OCI-LY1 (cell line): ENCODE data around the gene CLEC19A.

Experiments used
- H2AFZ ChIP-seq: fragments of 200-600 bp; sonication (generic), shearing (Covaris generic); 2 replicates; pipeline ENCODE4 v1.6.0; 2014; ENCODE audit warnings: antibody characterized with exemption, mild to moderate bottlenecking, low read length
- H3F3A ChIP-seq: fragments of 200-600 bp; sonication (generic), shearing (Covaris generic); 2 replicates; pipeline ENCODE4 v1.6.0; 2014; ENCODE audit warnings: mild to moderate bottlenecking, antibody characterized with exemption, low read length, moderate library complexity; ENCODE audit not compliant: insufficient read depth
- H3K27ac ChIP-seq: fragments of 200-600 bp; sonication (generic); 2 replicates; pipeline ENCODE4 v1.5.1; 2014; ENCODE audit warnings: low read length, mixed run types, mild to moderate bottlenecking, low read depth; ENCODE audit not compliant: poor library complexity, severe bottlenecking
- H3K27me3 ChIP-seq: fragments of 200-600 bp; sonication (generic); 2 replicates; pipeline ENCODE4 v1.6.0; 2014; ENCODE audit warnings: antibody characterized with exemption, mild to moderate bottlenecking, low read length, moderate library complexity; ENCODE audit not compliant: insufficient read depth
- H3K36me3 ChIP-seq: fragments of 200-600 bp; sonication (generic); 2 replicates; pipeline ENCODE4 v1.6.1; 2014; ENCODE audit warnings: mild to moderate bottlenecking, antibody characterized with exemption, low read length, moderate library complexity, mixed read lengths; ENCODE audit not compliant: insufficient read depth
- H3K4me1 ChIP-seq: fragments of 200-600 bp; sonication (generic); 2 replicates; pipeline ENCODE4 v1.5.1; 2014; ENCODE audit warnings: mild to moderate bottlenecking, low read length, moderate library complexity; ENCODE audit not compliant: insufficient read depth, severe bottlenecking
- H3K4me2 ChIP-seq: fragments of 200-600 bp; sonication (generic), shearing (Covaris generic); 2 replicates; pipeline ENCODE4 v1.6.1; 2014; ENCODE audit warnings: low read length
- H3K4me3 ChIP-seq: fragments of 200-600 bp; sonication (generic); 2 replicates; pipeline ENCODE4 v1.5.1; 2014; ENCODE audit warnings: low read length, low read depth, mild to moderate bottlenecking, mixed read lengths; ENCODE audit not compliant: poor library complexity, severe bottlenecking
- H3K79me2 ChIP-seq: fragments of 200-600 bp; shearing (Covaris generic); 2 replicates; pipeline ENCODE4 v1.6.1; 2016; ENCODE audit warnings: mixed run types, low read length, mixed read lengths; ENCODE audit not compliant: insufficient read depth
- H3K9ac ChIP-seq: fragments of 200-600 bp; sonication (generic), shearing (Covaris generic); 2 replicates; pipeline ENCODE4 v1.6.1; 2014; ENCODE audit warnings: mild to moderate bottlenecking, low read length, mixed read lengths
- H3K9me2 ChIP-seq: fragments of 200-600 bp; sonication (generic), shearing (Covaris generic); 2 replicates; pipeline ENCODE4 v1.6.1; 2014; ENCODE audit warnings: low read depth, mild to moderate bottlenecking, low read length, mixed read lengths
- H3K9me3 ChIP-seq: fragments of 200-600 bp; shearing (Covaris generic); 2 replicates; pipeline ENCODE4 v1.6.1; 2014; ENCODE audit warnings: low read length, mixed read lengths
- H4K20me1 ChIP-seq: fragments of 200-600 bp; sonication (generic), shearing (Covaris generic); 2 replicates; pipeline ENCODE4 v1.6.0; 2016; ENCODE audit warnings: mild to moderate bottlenecking, low read length; ENCODE audit not compliant: insufficient read depth
- CTCF ChIP-seq: fragments of 200-600 bp; sonication (generic), shearing (Covaris generic); IDR thresholded peaks from 2 replicates; pipeline ENCODE4 v1.5.1; 2017; ENCODE audit warnings: mild to moderate bottlenecking, antibody characterized with exemption, low read length, moderate library complexity, mixed read lengths
- EZH2 ChIP-seq: fragments of 200-600 bp; sonication (generic), shearing (Covaris generic); IDR thresholded peaks from 2 replicates; pipeline ENCODE4 v1.8.0; 2017; ENCODE audit warnings: borderline replicate concordance, mixed run types, mild to moderate bottlenecking, antibody characterized with exemption, low read length, moderate library complexity, mixed read lengths

Gene CLEC19A

GRCh38 chr16:19359556-19359955 lies 74.0 kb downstream of the CLEC19A start:
- Histone ChIP-seq H3K79me2 (no peaks in the 10 kb centered on the region), H2AFZ (no peak overlapping the region), H3K9ac (no peak overlapping the region), H4K20me1 (no peaks in the 10 kb centered on the region), H3K9me3 (no peaks in the 10 kb centered on the region), H3K4me1 (no peaks in the 10 kb centered on the region), H3K36me3 (no peaks in the 10 kb centered on the region), H3K4me2 (no peak overlapping the region), H3K27me3 (no peaks in the 10 kb centered on the region), H3K27ac (no peak overlapping the region), H3K4me3 (no peak overlapping the region), H3F3A (no peaks in the 10 kb centered on the region), H3K9me2 (no peaks in the 10 kb centered on the region)
- TF ChIP-seq EZH2 (no peak), CTCF (no peak)
